NCI-H2171 (cell line): Measurements from ENCODE around the gene SYTL2.
A peak's percentile ranks its signal among the peaks of the same experiment; 100 is the strongest.
"Not testable (repeated sequence)": the region's sequence is repeated elsewhere in the genome, so short reads cannot be mapped to it uniquely, and the experiment has no call there.

Experiments
- DNase-seq: peaks from one replicate; lab custom pipeline; 2025; lab: John Stamatoyannopoulos, UW

SYTL2 gene

GRCh38 chr11:85682330-85683305 lies 128.3 kb downstream of the SYTL2 start:
- DNase-seq: peak; percentile 82

GRCh38 chr11:85680897-85681296 lies 130.0 kb downstream of the SYTL2 start:
- DNase-seq: no peak

- DNase-seq: no peak
These were observed 131.4 kb downstream of the SYTL2 start for GRCh38 chr11:85679576-85679975.

GRCh38 chr11:85673393-85673792 lies 137.5 kb downstream of the SYTL2 start:
- DNase-seq: no peak

- DNase-seq: no peak
These were observed 138.6 kb downstream of the SYTL2 start for GRCh38 chr11:85672105-85672902.

GRCh38 chr11:85670949-85671663 lies 139.8 kb downstream of the SYTL2 start:
- not testable (repeated sequence) for DNase-seq

GRCh38 chr11:85668157-85668556 lies 142.8 kb downstream of the SYTL2 start:
- no peak for DNase-seq

GRCh38 chr11:85666687-85667086 lies 144.3 kb downstream of the SYTL2 start:
- no peak for DNase-seq

GRCh38 chr11:85665733-85666132 lies 145.2 kb downstream of the SYTL2 start:
- no peak for DNase-seq

GRCh38 chr11:85664615-85665481 lies 146.1 kb downstream of the SYTL2 start, which contains the start of gene CREBZF:
Gene CREBZF, minus strand, starts transcription at chr11:85665129. Its CDS starts 254 bp downstream, at chr11:85664875.
- DNase-seq: peak; percentile 100

- peak; percentile 92 for DNase-seq
These were observed 147.0 kb downstream of the SYTL2 start for GRCh38 chr11:85663753-85664614.

GRCh38 chr11:85663080-85663752 lies 147.7 kb downstream of the SYTL2 start:
- DNase-seq: peak; percentile 30

- DNase-seq: no peak
These were observed 148.8 kb downstream of the SYTL2 start for GRCh38 chr11:85661972-85662664.

GRCh38 chr11:85658180-85658579 lies 152.8 kb downstream of the SYTL2 start:
- DNase-seq: no peak

- DNase-seq: no peak
These were observed 154.2 kb downstream of the SYTL2 start for GRCh38 chr11:85656777-85657176.

- not testable (repeated sequence) for DNase-seq
These were observed 156.6 kb downstream of the SYTL2 start for GRCh38 chr11:85654343-85654742.

- DNase-seq: no peak
These were observed 158.0 kb downstream of the SYTL2 start for GRCh38 chr11:85652786-85653447.

- no peak for DNase-seq
These were observed 159.8 kb downstream of the SYTL2 start for GRCh38 chr11:85651118-85651517.
